GM12878 (cell line): ENCODE results near the gene KCNC2. TPM values are rescaled to one million over a fixed set of nuclear protein-coding genes. Genes with fewer than 3 reads are reported as not detected.

Source experiments
- ATAC-seq: fragments of 200-7000 bp; cut with Tn5 transposase; 3 replicates; pipeline ENCODE4 v1.9.1; 2020; ENCODE audit warnings: mild to moderate bottlenecking, moderate library complexity
- BruUV-seq: library from RNA; stranded (reverse); fragments of 400-500 nt; replicated peaks from 2 replicates; lab custom pipeline; 2021; lab: Mats Ljungman, UMichigan
- CTCF ChIA-PET: fragments of 300-600 bp; sonication (Branson Sonifier 250); formaldehyde crosslinking; extraction: SDS; loops from one replicate; lab custom pipeline; 2021; ENCODE audit warnings: inconsistent platforms; lab: Yijun Ruan, JAX
- POLR2A ChIA-PET: fragments of 350-600 bp; formaldehyde crosslinking; extraction: SDS; loops from one replicate; lab custom pipeline; 2021; ENCODE audit warnings: inconsistent platforms; lab: Charles Lee
- RAD21 ChIA-PET: fragments of 300-600 bp; sonication (Branson Sonifier 250); formaldehyde crosslinking; loops from one replicate; lab custom pipeline; 2023; ENCODE audit warnings: antibody characterized with exemption; ENCODE audit not compliant: unreplicated experiment; lab: Charles Lee
- SMC1A ChIA-PET: fragments of 300-600 bp; sonication (Branson Sonifier 250); formaldehyde crosslinking; loops from one replicate; lab custom pipeline; 2023; ENCODE audit not compliant: unreplicated experiment, uncharacterized antibody; lab: Charles Lee
- DNase-seq: peaks from one replicate; pipeline ENCODE4 v3.0.0-alpha.2; 2011; ENCODE audit warnings: low read depth, low spot score
- FAIRE-seq: peaks from 3 replicates; lab custom pipeline; 2011; peaks lifted over from hg19 to GRCh38; lab: Jason Lieb, UNC
- H2AFZ ChIP-seq: 2 replicates; pipeline ENCODE4 v1.6.0; 2011; ENCODE audit warnings: low read depth, low read length, control low read depth; ENCODE audit not compliant: control insufficient read depth
- H3K27ac ChIP-seq: 2 replicates; pipeline ENCODE4 v1.5.1; 2011; ENCODE audit warnings: control low read depth; ENCODE audit not compliant: control insufficient read depth, insufficient read depth
- H3K27me3 ChIP-seq, 2 experiments: replicated peaks in 1 of 2; 2 replicates each; pipeline versions ENCODE4 v1.6.0 to v1.6.1; 2011; ENCODE audit warnings: low read length in 1 of 2; ENCODE audit not compliant: control insufficient read depth in 2 of 2, insufficient read depth in 2 of 2
- H3K36me3 ChIP-seq, 2 experiments: 2 replicates each; pipeline ENCODE4 v1.5.1; 2011; ENCODE audit warnings: low read length in 1 of 2; ENCODE audit not compliant: control insufficient read depth in 2 of 2, insufficient read depth in 2 of 2
- H3K4me1 ChIP-seq: 2 replicates; pipeline ENCODE4 v1.6.1; 2011; ENCODE audit warnings: mild to moderate bottlenecking, low read length, moderate library complexity, mixed read lengths; ENCODE audit not compliant: control insufficient read depth, insufficient read depth
- H3K4me2 ChIP-seq: 2 replicates; pipeline ENCODE4 v1.6.0; 2011; ENCODE audit warnings: control low read depth; ENCODE audit not compliant: control insufficient read depth, insufficient read depth
- H3K4me3 ChIP-seq: fragments of 200-600 bp; sonication (generic); 2 replicates; pipeline ENCODE4 v1.5.1; 2016
- H3K79me2 ChIP-seq: 2 replicates; pipeline ENCODE4 v1.6.0; 2011; ENCODE audit warnings: low read length; ENCODE audit not compliant: control insufficient read depth, insufficient read depth
- H3K9ac ChIP-seq: 2 replicates; pipeline ENCODE4 v1.8.0; 2011; ENCODE audit warnings: low read length, control low read depth, mixed read lengths; ENCODE audit not compliant: control insufficient read depth, insufficient read depth
- H3K9me3 ChIP-seq: replicated peaks from 3 replicates; pipeline ENCODE4 v1.5.1; 2011; ENCODE audit warnings: mild to moderate bottlenecking, low read length; ENCODE audit not compliant: control insufficient read depth, insufficient read depth
- H4K20me1 ChIP-seq: 2 replicates; pipeline ENCODE4 v1.6.0; 2011; ENCODE audit not compliant: control insufficient read depth, insufficient read depth
- FOXM1 ChIP-seq: IDR thresholded peaks from 2 replicates; pipeline ENCODE4 v1.6.1; 2012; ENCODE audit warnings: low read depth, mild to moderate bottlenecking, inconsistent platforms, low read length, moderate library complexity
- RAD21 ChIP-seq: IDR thresholded peaks from 2 replicates; pipeline ENCODE4 v1.6.1; 2011; ENCODE audit warnings: mild to moderate bottlenecking, low read depth, low read length, moderate library complexity; ENCODE audit not compliant: insufficient read depth
- RBBP5 ChIP-seq: fragments of 200-600 bp; sonication (generic); conservative IDR thresholded peaks from 2 replicates; pipeline ENCODE4 v1.6.1; 2016
- RCOR1 ChIP-seq: conservative IDR thresholded peaks from 2 replicates; pipeline ENCODE4 v1.6.1; 2012; ENCODE audit warnings: low read depth, low read length, improper control_type of control experiment
- TCF7 ChIP-seq: IDR thresholded peaks from 2 replicates; pipeline ENCODE4 v1.6.1; 2014; ENCODE audit warnings: antibody characterized with exemption, borderline replicate concordance
- WGBS: methylation state at CpG from one replicate; pipeline ENCODE4 v1.1.6; 2016; ENCODE audit warnings: low lambda C conversion rate; ENCODE audit not compliant: insufficient replicate concordance, insufficient coverage; ENCODE audit errors: missing lambda C conversion rate; 5-methylcytosine and 5-hydroxymethylcytosine counted together
- in situ Hi-C: fragments of 300-500 bp; cut with MboI; formaldehyde crosslinking; loops from 9 replicates; pipeline ENCODE4 v1.14.3; 2018; ENCODE audit warnings: mixed read lengths
- intact Hi-C: fragments of 100-400 bp; cut with micrococcal nuclease; formaldehyde crosslinking; loops from one replicate; pipeline ENCODE4 v1.14.2; 2022; ENCODE audit not compliant: unreplicated experiment
- polyA plus RNA-seq, 11 experiments: library from polyadenylated mRNA; depleted of rRNA in 4 of 11; unstranded in 6 of 11; stranded (reverse) in 5 of 11; fragments of >200 nt; fragmentation: Nextera tagmentation in 4 of 11; fragmentation: Illumina TruSeq in 1 of 11; extraction: Ambion mirVana in 4 of 11; extraction: Trizol in 1 of 11; gene quantifications; 1 replicate in 1 of 11; 2 replicates in 10 of 11; pipeline versions ENCODE4 v1.2.1 to v1.2.3, GENCODE V29; 2011 to 2016; ENCODE audit warnings: inconsistent platforms in 2 of 11, missing spikeins in 2 of 11, low read depth in 1 of 11
- total RNA-seq, 4 experiments: library from RNA; depleted of rRNA in 3 of 4; stranded (reverse); fragments of >200 nt in 3 of 4; fragmentation: Illumina TruSeq in 1 of 4; extraction: Trizol in 1 of 4; gene quantifications; 2 replicates each; pipeline versions ENCODE4 v1.2.1 to v1.2.3, GENCODE V29; 2013 to 2021

KCNC2 gene
- total and polyA plus RNA-seq, 10 of the 15 experiments (the other 5 are each of a cell fraction or from before 2014, with no cell fraction given) = 0.03 to 2.3 (median 0.08) TPM; not detected in 7

DNA sequence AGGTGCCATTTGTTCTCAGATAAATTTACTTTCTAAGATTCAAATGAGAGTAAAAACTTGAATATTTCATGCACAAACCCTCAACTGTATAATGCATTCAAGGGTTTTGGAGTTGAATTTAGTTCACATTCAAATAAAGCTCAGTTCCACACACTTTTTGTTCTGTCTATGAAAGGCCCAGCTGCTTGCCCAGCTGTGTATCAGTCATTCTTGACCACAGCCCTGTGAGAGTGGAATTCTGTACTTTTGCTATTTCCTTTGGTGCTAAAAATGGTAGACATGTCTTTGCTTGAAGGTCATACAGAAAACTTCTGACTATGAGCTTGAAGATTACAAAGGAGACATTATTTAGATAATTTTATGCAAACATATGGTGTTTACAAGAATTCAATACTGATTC lies 110.4 kb downstream of the KCNC2 start (continued):
- TF ChIP-seq RCOR1 (no peak), FOXM1 (no peak), TCF7 (no peak)
- TF ChIP-seq, all 136 proteins: peak for 0

DNA sequence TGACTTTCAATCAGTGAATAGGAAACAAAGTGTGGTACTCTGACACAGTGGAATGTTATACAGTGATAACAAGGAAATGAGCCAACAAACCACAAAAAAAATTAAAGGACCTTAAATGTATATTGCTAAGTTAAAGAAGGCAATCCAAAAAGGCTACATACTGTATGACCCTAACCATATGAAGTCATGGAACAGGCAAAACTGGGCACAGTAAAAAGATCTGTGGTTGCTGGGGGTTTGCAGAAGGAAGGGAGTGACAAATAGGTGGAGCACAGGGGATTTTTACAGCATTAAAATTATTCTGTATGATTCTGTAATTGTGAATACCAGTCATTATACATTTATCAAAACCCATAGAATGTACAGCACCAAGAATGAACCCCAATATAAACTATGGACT lies 112.6 kb downstream of the KCNC2 start:
- no peak for TF ChIP-seq RCOR1
- no peaks in the 10 kb centered on the region for H3K27me3 ChIP-seq
- no peak for DNase-seq
- in situ Hi-C loops = no loop called here
- CTCF ChIA-PET = no interaction called here
- no peaks in the 10 kb centered on the region for H3K36me3 ChIP-seq
- SMC1A ChIA-PET = no interaction called here
- RAD21 ChIA-PET = no interaction called here
- intact Hi-C loops = no loop called here
- H2AFZ ChIP-seq = no peak overlapping the region
- BruUV-seq = no TSS peak
- no peak overlapping the region for H3K27ac ChIP-seq
- H3K4me2 ChIP-seq = no peak overlapping the region
- POLR2A ChIA-PET = no interaction called here
- no peaks in the 10 kb centered on the region for H3K4me1 ChIP-seq
- no peaks in the 10 kb centered on the region for H3K9me3 ChIP-seq
- no peaks in the 10 kb centered on the region for H3K79me2 ChIP-seq
- no peak for ATAC-seq
- H3K9ac ChIP-seq = no peak overlapping the region
- H3K4me3 ChIP-seq = no peak overlapping the region
- no peak for FAIRE-seq
- H4K20me1 ChIP-seq = no peaks in the 10 kb centered on the region

DNA sequence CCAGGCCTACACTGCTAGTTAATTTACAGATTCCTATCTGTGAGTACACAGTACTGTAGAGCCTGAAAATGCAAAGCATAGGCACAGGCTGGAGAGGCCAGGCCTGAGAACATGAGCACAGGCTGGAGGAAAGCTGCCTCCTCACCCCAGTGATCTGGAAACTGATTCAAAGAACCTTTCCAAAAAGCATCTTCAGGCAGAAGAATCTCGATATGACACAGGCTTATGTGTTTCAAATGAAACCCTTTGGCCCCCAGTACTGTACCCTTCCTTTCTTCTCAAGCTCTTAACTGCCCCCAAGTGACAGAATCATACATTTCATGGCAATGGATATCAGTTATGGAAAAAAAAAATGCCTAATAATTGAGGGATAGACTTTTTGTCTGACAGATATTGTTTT lies 122.0 kb downstream of the KCNC2 start:
- Histone ChIP-seq H3K27ac (no peak overlapping the region), H4K20me1 (no peaks in the 10 kb centered on the region), H3K9me3 (no peaks in the 10 kb centered on the region), H3K4me3 (no peak overlapping the region), H3K4me2 (no peak overlapping the region), H3K79me2 (no peaks in the 10 kb centered on the region), H3K4me1 (no peaks in the 10 kb centered on the region), H2AFZ (no peak overlapping the region)
- in situ Hi-C loops = no loop called here
- WGBS = 0% methylated on average over 1 of the region's 1 CpG
- ChIA-PET SMC1A (interaction anchor here (0.6 to 1.6 kb wide), 7 partner anchors 12 to 523 kb away, joined by 3 to 6 read pairs (median 3); no protein-coding TSS in a partner anchor), CTCF (interaction anchor here (0.6 to 1.6 kb wide), 14 partner anchors 8 to 1784 kb away, joined by 3 to 5 read pairs (median 3); no protein-coding TSS in a partner anchor)
- TF ChIP-seq RBBP5 (no peak), RAD21 (peak; percentile 27; the same call in 1 of the 2 replicates)
- TF ChIP-seq, all 136 proteins: peak for 1
- intact Hi-C loops = no loop called here
- Histone ChIP-seq H3K36me3 (no peaks in the 10 kb centered on the region), H3K27me3 (no peaks in the 10 kb centered on the region), H3K9ac (no peak overlapping the region)
- ATAC-seq (peak; percentile 63), FAIRE-seq (no peak), DNase-seq (no peak)
- ChIA-PET RAD21 (interaction anchor here (0.9 to 1.4 kb wide), 5 partner anchors 178 to 399 kb away, joined by 3 to 7 read pairs (median 4); no protein-coding TSS in a partner anchor), POLR2A (no interaction called here)
- no TSS peak for BruUV-seq
